ENCODE results near the gene CACUL1.

GRCh38 chr10:118663176-118663575 is 91.6 kb downstream of the CACUL1 start:
- TF ChIP-seq EP300 (IDR thresholded peaks at IDR 0.05; ENCODE audit: low read depth) (no peak), POLR2A (IDR thresholded peaks at IDR 0.05) (no peak), CTCF (IDR thresholded peaks at IDR 0.05) (no peak)

Data from transverse colon (tissue), 3 donors.